PC-3 (cell line): Measurements from ENCODE around the gene KIAA1549.

Source experiments
- CTCF ChIP-seq: fragments of 300-600 bp; sonication (generic); conservative IDR thresholded peaks from 2 replicates; pipeline ENCODE4 v1.5.1; 2017; ENCODE audit warnings: antibody characterized with exemption, low read depth, mild to moderate bottlenecking, low read length
- EZH2 ChIP-seq: fragments of 300-600 bp; sonication (generic); IDR thresholded peaks from one replicate; pipeline ENCODE4 v1.6.1; 2017; ENCODE audit warnings: antibody characterized with exemption, mild to moderate bottlenecking, low read length; ENCODE audit not compliant: unreplicated experiment
- EZH2phosphoT487 ChIP-seq: fragments of 300-600 bp; sonication (generic); IDR thresholded peaks from 2 replicates; pipeline ENCODE4 v1.6.1; 2018; ENCODE audit warnings: mild to moderate bottlenecking, antibody characterized with exemption, low read length, borderline replicate concordance

DNA sequence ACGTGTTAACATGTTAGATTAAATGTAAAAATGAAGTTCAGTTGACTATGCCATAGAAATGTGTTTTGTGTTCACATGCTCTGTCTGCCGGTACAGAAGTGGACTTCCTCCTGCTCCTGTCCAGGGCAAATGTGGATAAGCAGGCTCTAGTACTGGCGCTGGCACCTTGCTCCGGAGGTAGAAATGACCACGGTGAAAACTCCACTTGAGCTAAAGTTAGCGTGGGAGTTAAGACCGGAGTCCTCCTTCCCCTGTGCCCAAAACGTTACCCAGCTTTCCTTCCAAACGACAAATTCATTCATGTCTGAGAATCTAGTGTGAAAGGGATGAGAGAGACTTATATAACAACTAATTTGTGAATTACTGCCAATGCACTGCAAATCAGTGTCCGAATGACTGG, 148.2 kb downstream of the KIAA1549 start:
- no peak for TF ChIP-seq CTCF
- no peak for TF ChIP-seq EZH2
- no peak for TF ChIP-seq EZH2phosphoT487
